ENCODE results near the gene RAB31.

The RAB31 gene

DNA sequence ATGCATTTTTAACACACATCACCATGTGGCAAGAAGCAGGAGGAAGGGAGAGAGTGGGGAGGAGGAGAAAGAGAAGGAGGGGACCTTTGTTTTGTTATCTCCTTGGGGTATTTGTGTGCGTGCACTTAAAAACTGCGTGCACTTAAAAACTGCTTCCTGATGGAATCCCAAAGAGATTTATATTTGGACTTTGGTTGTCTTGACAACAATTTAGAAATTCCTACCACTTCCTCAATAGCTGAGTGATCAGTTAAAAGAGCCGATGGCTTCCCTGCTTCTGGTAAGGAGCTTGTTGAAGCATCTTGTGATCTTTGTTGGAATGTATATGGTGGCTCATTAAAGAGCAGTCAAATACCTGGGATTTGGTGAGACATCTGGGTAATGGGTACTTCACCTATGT, 4.5 kb downstream of the RAB31 start:
- no peak for DNase-seq (ENCODE audit: low spot score)

DNA sequence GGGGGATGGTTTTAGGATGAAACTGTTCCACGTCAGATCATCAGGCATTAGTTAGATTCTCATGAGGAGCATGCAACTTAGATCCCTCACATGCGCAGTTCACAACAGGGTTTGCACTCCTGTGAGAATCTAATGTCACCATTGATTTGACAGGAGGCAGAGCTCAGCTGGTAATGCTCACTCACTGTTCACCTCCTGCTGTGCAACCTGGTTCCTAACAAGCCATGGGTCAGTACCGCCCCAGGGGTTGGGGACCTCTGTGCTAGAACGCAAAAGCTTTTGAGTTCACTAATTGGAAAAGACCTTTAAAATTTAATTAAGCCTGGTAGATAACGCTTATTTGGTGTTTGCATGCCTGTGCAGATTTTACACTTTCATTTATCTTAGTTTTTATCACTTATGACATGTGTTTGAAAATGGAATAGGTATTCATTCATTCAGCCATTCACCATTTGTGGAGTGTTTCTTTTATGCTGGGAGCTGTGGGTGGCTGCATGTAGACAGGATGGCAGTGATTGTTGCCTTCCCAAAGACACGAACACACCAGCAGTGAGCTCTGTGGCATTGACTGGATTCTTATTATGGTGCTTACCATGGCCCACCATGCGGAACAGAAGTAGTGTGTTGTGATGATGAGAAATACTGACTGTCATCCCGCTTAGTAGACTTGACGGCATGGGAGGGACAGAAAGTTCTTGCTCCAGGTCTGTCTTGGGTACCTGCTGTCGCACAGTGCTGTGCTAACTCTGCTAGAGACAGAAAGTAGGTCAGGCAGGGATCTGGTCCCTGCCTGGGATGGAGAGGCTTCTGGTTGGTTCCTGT, 6.4 kb downstream of the RAB31 start:
- no peak for DNase-seq (ENCODE audit: low spot score)

- no peak for DNase-seq (ENCODE audit: low spot score)
Observed at GRCh38 chr18:9715088-9715343, 6.9 kb downstream of the RAB31 start.

DNA sequence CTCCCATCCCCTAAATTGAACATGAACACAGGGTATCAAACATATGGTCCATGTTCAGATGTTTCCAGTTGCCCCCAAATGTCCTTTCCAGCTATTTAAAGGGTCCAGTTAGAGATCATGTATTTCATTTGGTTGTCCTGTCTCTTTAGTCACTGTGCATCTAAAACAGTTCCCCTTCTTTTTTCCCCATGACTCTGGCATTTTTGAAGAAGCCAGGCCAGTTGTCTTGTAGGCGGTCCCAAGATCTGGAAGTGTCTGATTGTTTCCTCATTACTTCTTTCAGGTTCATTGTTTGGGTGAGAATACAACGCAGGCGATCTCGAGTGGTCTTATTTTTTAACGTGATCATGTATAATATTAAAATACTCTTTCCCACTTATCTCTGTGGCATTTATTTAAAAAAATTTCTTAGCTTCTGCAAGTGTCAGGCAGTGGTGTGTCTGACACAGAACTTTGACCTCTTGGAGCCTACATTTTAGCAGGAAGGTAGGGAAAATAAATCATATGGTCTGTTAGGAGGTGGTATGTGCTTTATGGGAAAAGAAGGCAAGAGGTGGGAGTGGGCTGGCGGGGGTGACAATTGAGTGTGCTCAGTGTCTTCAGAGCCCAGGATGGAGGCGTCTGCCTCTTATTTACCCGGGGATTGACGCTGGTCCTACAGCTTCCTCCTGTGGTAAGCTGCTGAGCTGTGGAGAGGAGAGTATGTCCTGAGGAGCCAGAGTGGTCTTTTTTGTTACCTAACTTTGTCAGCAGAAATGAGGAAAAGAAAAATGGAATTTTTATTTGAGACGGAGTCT, 8.1 kb downstream of the RAB31 start:
- DNase-seq (ENCODE audit: low spot score): no peak

DNA sequence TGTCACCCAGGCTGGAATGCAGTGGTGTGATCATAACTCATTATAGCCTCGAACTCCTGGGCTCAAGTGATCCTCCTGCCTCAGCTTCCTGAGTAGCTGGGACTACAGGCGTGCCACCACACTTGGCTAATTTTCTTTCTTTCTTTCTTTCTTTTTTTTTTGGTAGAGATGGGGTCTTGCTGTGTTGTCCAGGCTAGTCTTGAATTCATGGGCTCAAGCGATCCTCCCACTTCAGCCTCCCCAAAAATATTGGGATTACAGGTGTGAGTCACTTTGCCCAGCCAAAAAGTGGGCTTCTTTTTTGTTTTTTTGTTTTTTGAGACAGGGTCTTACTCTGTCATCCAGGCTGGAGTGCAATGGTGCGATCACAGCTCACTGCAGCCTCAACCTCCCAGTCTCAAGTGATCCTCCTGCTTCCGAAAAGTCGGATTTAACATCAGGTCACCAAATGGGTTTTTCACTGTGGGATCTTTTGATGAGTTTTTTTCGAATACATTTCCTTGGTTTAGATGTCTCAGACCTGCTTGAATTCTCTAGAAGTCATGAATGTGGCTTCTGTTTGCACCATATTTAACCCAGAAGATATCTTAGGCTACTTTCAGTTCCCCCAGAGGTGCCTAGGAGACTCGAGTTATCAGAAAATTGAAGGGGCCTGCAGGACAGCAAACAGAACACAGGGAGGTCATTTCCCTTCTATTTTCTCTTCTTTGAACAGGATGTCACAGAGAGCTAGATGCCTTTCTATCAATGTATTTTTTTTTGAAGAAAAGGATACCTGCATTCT, 8.9 kb downstream of the RAB31 start:
- DNase-seq (ENCODE audit: low spot score): no peak

- no peak for DNase-seq (ENCODE audit: low spot score)
Observed at GRCh38 chr18:9719421-9719981, 11.4 kb downstream of the RAB31 start.

GRCh38 chr18:9720327-9720726, 12.2 kb downstream of the RAB31 start:
- DNase-seq (ENCODE audit: low spot score): no peak

GRCh38 chr18:9721893-9722550, 13.9 kb downstream of the RAB31 start:
- DNase-seq (ENCODE audit: low spot score): no peak

GRCh38 chr18:9722691-9723090, 14.6 kb downstream of the RAB31 start:
- no peak for DNase-seq (ENCODE audit: low spot score)

DNA sequence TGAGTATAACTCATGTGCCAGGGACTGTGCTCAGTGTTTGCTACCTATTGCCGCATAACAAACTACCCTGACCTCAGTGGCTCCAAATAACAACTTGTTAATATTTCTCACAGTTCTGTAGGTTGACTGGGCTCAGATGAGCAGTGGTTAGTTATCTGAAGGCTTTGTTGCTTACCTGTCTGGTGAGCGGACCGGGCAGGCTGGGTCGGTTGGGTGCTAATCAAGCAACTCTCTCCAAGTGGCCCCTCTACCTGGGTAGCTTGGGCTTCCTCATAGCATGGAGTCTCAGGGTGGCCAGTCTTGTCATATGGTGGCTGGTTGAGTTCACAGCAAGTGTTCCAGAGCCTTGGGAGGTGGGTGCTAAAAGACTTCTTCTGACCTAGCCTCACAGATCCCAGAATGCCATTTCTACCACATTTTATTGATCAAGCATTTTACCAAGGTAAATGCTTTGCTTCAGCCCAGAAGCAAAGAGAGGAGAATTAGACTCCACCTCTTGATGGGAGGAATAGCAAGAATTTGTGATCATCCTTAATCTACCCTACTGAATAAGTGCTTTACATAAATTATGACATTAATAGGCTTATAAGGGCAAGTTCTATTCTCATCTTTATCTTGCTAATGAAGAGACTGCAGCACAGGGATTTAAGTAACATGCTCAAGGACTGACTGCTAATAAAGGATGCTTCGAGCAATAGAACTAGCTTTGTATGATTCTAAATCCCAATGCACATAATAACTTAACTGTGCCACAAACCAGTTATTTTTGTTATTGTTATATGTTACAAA, 16.9 kb downstream of the RAB31 start:
- DNase-seq (ENCODE audit: low spot score): no peak

DNA sequence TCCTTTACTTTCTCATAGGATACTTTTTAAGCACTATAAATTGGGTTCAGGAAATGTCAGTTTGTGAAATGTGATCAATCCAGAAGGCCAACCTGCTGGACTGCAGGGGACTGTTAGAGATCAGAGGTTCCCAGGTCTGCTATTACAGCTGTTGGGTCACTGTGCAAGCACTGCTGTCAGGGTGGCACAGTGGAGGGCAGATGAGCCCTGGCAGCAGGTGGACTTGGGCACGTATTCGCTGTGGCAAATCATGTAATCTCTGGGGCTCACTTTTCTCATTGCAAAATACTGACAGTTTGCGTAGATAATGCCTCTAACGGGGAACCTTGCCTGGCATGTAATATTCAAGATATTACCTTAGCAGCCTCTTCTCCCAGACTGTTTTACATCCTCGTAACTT, 18.1 kb downstream of the RAB31 start:
- no peak for DNase-seq (ENCODE audit: low spot score)

DNA sequence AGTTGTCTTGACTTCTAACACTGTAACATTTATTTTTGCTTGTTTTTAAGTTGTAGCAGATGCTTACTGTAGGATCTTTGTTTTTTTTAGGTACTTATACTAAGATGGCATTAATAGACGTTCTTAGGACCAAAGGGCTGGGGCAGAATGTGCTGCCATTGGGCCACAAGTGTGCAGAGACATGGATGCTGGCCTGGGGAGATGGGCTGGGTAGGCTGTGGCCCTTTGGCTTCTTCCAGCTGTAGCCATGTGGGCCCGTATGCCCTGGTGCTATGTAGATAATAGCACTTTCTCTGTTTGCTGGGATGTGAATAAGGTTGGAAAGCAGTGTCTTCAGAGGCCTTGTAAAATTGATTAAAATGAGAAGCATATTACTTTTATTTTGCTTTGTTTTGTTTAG, 18.8 kb downstream of the RAB31 start:
- no peak for DNase-seq (ENCODE audit: low spot score)

GRCh38 chr18:9730786-9731185, 22.7 kb downstream of the RAB31 start:
- DNase-seq (ENCODE audit: low spot score): no peak

DNA sequence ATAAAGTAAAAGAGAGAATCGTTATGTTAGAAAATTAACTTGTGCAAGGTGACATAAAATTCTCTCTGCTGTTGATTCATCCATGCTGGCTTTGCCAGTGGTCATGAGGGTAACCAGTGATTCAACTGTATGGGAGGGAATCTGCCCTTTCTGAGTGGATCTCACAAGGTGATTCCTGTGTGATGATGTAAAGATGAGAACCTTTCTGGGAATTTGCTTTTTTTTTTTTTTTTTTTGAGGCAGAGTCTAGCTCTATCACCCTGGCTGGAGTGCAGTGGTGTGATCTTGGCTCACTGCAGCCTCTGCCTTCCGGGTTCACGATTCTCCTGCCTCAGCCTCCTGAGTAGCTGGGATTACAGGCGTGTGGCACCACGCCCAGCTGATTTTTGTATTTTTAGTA, 23.3 kb downstream of the RAB31 start:
- DNase-seq (ENCODE audit: low spot score): no peak

GRCh38 chr18:9732031-9732430, 23.9 kb downstream of the RAB31 start:
- DNase-seq (ENCODE audit: low spot score): no peak

- DNase-seq (ENCODE audit: low spot score): peak; percentile 73
Observed at GRCh38 chr18:9734189-9734588, 26.1 kb downstream of the RAB31 start.

- DNase-seq (ENCODE audit: low spot score): no peak
Observed at GRCh38 chr18:9735238-9735637, 27.1 kb downstream of the RAB31 start.

- DNase-seq (ENCODE audit: low spot score): no peak
Observed at GRCh38 chr18:9735879-9736278, 27.8 kb downstream of the RAB31 start.

DNA sequence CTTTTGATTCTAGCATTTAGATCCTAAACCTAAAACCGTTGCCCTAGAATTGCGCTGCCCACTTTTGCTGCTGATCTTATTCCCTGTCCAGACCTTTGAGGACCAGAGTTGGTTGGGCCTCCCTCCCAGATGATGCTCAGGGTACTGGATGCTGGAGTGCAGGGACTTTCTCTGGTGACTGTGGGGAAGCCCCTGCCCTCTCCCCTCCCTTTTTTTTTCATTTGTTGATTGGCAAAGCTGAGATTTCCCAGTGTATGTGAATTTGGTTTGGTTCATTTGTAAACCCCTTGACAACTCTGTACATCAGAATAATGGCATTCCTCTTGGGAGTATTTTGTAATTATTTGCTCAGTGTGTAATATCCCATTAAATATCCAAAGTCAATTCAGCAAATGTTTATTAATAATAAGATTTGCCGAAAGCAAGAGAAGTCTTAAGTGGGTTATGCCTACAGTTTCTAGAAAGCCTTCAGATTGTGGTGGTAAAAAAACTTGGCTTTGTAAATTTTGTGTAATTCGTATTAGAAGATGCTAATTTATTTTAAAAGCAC, 28.3 kb downstream of the RAB31 start:
- no peak for DNase-seq (ENCODE audit: low spot score)

DNA sequence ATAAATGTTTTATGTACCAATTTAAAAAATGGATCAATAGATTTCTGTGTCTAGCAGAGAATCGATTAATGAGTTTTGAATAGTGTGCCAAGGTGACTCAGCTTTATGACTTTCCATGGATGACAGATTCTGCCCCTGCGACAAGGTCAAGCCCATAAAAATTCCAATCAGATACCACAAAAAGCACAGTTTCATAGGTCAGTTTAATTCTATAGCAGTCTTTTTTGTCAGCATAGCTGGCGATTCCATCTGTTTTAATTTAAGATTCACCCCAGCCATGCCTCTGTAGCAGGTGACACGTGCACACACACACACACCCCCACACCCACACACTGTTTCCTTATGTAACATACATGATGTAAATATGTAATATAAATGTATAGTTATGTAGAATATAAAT, 28.9 kb downstream of the RAB31 start:
- DNase-seq (ENCODE audit: low spot score): peak; percentile 55
